ENCODE measurements around the gene GLIS1.

DNA sequence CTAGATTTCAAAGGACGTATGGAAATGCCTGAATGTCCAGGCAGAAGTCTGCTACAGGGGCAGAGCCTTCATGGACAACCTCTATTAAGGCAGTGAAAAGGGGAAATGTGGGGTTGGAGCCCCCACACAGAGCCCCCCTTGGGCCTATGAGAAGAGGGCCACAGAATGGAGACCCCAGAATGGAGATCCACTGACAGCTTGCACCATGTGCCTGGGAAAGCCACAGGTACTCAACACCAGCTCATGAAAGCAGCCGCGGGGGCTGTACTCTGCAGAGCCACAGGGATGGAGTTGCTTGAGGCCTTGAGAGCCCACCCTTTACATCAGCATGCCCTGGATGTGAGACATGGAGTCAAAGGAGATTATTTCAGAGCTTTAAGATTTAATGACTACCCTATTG, 171.1 kb downstream of the GLIS1 start:
- TF ChIP-seq, protein P1, sequence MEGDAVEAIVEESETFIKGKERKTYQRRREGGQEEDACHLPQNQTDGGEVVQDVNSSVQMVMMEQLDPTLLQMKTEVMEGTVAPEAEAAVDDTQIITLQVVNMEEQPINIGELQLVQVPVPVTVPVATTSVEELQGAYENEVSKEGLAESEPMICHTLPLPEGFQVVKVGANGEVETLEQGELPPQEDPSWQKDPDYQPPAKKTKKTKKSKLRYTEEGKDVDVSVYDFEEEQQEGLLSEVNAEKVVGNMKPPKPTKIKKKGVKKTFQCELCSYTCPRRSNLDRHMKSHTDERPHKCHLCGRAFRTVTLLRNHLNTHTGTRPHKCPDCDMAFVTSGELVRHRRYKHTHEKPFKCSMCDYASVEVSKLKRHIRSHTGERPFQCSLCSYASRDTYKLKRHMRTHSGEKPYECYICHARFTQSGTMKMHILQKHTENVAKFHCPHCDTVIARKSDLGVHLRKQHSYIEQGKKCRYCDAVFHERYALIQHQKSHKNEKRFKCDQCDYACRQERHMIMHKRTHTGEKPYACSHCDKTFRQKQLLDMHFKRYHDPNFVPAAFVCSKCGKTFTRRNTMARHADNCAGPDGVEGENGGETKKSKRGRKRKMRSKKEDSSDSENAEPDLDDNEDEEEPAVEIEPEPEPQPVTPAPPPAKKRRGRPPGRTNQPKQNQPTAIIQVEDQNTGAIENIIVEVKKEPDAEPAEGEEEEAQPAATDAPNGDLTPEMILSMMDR (optimal IDR thresholded peaks at IDR 0.05 in 1 of 3, IDR thresholded peaks at IDR 0.05 in 1 of 3, conservative IDR thresholded peaks at IDR 0.05 in 1 of 3; ENCODE audit: extremely low read depth in 1 of 3, insufficient read depth in 2 of 3, low read length in 3 of 3), result no peak
- TF ChIP-seq EZH2 (IDR thresholded peaks at IDR 0.05; ENCODE audit: low read length), result no peak

All from keratinocyte (primary cell).